GM19099 (cell line): ENCODE data around the gene OR2G3.

Source experiments
- POLR2A ChIP-seq: IDR thresholded peaks from 3 replicates; pipeline ENCODE4 v1.6.1; 2011; ENCODE audit warnings: low read depth; ENCODE audit not compliant: insufficient read length; ENCODE audit errors: extremely low read depth

Gene OR2G3

DNA sequence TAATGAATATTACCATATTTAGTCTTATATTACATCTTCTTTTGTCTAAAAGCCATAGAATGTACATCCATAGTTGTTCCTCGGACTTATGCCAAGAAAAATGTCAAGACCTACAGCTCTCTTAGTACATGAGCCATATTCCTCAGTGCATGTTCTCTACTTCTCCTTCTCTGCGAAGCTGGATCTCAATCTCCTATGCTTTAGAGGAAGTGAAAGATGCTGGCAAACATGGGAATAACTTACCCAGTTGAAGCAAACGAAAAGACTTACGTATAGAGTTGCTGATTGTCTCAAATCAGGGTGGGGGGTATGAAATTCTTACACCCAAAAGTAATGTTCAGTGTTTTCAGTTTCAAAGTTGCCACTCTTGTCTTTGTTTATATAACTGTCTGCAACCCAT, 41.5 kb downstream of the OR2G3 start:
- TF ChIP-seq POLR2A, result no peak

DNA sequence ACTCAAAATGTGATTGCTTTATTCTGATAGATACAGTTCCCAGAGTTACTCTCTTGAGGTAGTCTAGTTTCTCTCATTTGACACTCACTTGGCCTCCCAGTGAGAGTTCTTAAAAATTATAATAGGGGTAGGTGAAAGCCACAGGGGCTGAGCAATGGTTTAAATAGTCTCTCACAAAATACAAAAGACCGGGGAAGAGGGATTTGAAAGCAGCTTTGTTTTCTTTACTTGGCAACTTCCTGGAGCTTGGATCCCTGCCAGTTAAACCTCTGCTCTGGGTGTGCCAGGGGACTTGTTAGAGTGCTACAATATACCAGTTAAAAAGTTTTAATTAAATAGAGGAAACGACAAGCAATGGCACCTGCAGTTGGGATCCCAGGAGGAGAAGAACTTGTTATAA, 42.5 kb downstream of the OR2G3 start:
- TF ChIP-seq POLR2A, result no peak

DNA sequence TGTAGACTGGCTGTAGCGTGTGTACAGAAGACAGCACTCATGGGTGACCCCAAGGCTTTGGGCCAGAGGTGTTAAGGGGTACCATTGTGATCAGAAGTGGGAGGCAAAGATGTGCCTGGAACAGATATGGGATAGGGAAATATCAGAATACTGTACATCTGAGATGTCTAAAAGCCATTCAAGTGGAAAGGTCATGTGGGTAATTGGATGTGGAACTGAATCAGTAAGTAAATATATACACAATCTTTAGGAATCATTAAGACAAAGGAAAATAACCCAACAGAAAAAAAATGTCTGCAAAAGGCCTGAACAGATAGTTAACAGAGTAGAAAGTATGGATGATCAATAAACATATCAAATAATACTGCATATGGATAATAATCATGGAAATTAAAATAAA, 47.7 kb downstream of the OR2G3 start:
- no peak for TF ChIP-seq POLR2A
